GM12872 (cell line): Measurements from ENCODE around the gene POLDIP2.

ENCODE experiments used
- CTCF ChIP-seq: IDR thresholded peaks from 3 replicates; pipeline ENCODE4 v1.5.1; 2011; ENCODE audit warnings: low read depth, mild to moderate bottlenecking, low read length, moderate library complexity; ENCODE audit not compliant: insufficient read depth

POLDIP2 gene

GRCh38 chr17:28317966-28318758, 39.2 kb downstream of the POLDIP2 start:
- TF ChIP-seq CTCF, result no peak

GRCh38 chr17:28317099-28317965, 40.0 kb downstream of the POLDIP2 start:
- no peak for TF ChIP-seq CTCF

DNA sequence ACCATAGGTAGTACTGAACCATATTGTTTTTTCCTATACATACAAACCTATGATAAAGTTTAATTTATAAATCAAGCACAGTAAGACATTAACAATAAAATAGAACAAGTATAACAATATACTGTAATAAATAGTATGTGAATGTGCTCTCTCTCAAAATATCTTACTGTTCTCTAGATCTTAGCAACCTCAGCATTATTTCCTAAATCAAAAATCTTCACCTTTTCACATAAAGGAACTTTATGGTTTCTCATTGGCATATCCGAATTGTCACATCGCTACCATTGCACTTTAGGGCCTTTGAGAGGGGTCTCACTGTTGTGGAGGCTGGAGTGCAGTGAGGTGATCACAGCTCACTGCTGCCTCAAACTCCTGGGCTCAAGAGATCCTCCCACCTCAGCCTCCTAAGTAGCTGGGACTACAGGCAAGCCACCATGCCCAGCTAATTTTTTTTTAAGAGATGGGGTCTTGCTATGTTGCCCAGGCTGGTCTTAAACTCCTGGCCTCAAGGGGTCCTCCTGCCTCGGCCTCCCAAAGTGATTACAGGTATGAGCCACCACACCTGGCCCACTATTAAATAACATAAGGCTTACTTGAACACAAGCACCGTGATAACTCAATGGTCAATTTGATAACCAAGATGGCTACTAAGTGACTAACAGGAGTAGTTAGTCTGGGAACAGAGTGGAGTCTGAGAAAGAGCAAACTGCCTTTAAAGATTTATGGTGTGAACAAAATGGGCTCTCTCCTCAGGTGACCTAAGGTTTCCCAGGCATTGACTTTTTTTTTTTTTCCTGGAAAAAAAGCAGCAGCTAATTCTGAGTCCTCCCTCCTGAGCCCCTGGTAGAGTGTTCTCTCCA, 41.3 kb downstream of the POLDIP2 start:
- TF ChIP-seq CTCF, result no peak

GRCh38 chr17:28313841-28314240, 43.5 kb downstream of the POLDIP2 start:
- no peak for TF ChIP-seq CTCF

DNA sequence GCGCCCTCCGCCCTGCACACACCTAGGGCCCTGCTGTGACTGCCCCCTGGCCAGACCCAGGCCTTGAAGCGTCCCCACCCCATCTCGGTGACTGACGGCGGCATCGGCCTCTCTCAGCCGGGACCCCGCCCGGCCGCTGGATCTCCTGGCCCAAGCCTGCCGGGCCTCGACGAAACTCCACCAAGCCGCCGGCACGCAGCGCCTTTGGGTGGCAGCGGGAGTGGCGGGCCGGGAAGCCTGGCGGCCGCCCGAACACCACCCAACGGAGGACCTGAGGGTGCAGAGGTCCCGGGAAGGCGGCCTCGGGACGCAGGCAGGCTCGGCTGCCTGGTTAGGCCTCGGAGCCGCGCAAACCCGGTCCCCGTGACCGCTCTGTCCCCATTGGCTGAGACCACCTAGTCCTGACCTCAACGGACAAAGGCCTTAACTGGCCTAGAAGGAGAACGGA, 50.3 kb downstream of the POLDIP2 start:
- no peak for TF ChIP-seq CTCF

- no peak for TF ChIP-seq CTCF
These were observed 58.9 kb downstream of the POLDIP2 start for GRCh38 chr17:28298449-28298848.
